Measurements from ENCODE around the gene SLC12A8. TPM values are rescaled to one million over a fixed set of nuclear protein-coding genes. Genes with fewer than 3 reads are reported as not detected.

SLC12A8 gene
- total RNA-seq, 2 experiments from 2014 or later, result 1.1 to 1.6 TPM

DNA sequence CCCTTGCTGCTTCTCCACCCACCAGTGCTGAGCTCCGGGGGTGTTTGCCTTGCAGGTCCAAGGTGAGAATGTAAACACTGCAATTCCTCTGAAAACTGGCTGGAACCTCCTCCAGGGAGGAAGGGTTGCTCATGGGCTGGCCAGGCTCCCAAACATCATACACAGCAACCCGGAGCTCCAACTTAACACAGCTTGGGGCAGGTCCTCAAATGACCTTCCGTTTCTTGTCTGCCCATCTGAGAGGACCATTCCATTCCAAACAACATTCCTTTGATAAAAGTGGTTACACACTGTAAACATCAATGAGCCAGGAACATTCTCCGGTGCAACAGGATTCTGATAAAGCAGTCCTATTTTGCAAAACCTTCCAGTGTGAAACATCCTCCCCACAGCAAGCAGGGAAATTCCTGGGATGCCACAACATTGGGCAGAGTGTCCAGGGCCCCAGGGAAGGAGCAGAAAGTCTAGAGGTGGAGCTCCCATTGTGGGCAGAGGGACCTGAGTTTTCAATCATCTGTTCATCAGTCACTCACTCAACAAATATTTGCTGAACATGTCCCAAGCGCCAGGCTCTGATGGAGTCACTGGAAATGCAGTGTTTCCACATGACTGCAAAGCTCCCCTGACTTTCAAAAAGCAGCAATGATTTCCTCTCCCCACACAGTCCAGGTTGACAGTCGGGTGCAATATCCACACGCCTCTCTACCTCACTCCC is 149.5 kb downstream of the SLC12A8 start:
- H3K36me3 Mint-ChIP-seq (ENCODE audit: low read depth), result no peaks in the 10 kb centered on the region
- H3K9me3 Mint-ChIP-seq, result no peaks in the 10 kb centered on the region
- peaks cover 16% of the 10 kb centered on the region for H3K27me3 Mint-ChIP-seq
- no peaks in the 10 kb centered on the region for H3K4me1 Mint-ChIP-seq (ENCODE audit: low read depth)
- intact Hi-C loops (cut with micrococcal nuclease), result no loop called here
- no peak overlapping the region for H3K27ac Mint-ChIP-seq
- ATAC-seq (no peak), DNase-seq (no peak)
- CTCF ChIA-PET, result no interaction called here
- H3K4me3 Mint-ChIP-seq, result no peak overlapping the region
- POLR2A ChIA-PET, result interaction anchor here (1.3 kb wide), 1 partner anchor 12 kb away, joined by 3 read pairs; no protein-coding TSS in a partner anchor
- TF ChIP-seq, protein P1, sequence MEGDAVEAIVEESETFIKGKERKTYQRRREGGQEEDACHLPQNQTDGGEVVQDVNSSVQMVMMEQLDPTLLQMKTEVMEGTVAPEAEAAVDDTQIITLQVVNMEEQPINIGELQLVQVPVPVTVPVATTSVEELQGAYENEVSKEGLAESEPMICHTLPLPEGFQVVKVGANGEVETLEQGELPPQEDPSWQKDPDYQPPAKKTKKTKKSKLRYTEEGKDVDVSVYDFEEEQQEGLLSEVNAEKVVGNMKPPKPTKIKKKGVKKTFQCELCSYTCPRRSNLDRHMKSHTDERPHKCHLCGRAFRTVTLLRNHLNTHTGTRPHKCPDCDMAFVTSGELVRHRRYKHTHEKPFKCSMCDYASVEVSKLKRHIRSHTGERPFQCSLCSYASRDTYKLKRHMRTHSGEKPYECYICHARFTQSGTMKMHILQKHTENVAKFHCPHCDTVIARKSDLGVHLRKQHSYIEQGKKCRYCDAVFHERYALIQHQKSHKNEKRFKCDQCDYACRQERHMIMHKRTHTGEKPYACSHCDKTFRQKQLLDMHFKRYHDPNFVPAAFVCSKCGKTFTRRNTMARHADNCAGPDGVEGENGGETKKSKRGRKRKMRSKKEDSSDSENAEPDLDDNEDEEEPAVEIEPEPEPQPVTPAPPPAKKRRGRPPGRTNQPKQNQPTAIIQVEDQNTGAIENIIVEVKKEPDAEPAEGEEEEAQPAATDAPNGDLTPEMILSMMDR (IDR thresholded peaks at IDR 0.05), result no peak

DNA sequence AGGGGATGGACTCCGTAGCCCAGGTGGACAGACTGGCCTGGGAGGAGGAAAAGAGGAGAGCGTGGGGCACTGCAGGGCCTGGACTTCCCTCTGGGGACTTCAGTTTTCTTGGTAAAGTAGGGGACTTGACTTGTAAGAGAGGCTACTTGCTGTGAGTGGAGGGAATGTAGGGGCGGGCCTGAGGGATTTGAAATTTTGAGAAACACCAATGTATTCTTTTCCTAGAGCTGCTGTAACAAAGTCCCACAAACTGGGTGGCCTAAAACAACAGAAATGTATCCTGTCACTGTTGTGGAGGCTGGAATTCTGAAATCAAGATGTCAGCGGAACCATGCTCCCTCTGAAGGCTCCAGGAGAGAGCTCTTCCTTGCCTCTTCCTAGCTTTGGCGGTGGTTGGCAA is 150.9 kb downstream of the SLC12A8 start:
- H3K36me3 Mint-ChIP-seq (ENCODE audit: low read depth), result no peaks in the 10 kb centered on the region
- H3K27ac Mint-ChIP-seq, result no peak overlapping the region

DNA sequence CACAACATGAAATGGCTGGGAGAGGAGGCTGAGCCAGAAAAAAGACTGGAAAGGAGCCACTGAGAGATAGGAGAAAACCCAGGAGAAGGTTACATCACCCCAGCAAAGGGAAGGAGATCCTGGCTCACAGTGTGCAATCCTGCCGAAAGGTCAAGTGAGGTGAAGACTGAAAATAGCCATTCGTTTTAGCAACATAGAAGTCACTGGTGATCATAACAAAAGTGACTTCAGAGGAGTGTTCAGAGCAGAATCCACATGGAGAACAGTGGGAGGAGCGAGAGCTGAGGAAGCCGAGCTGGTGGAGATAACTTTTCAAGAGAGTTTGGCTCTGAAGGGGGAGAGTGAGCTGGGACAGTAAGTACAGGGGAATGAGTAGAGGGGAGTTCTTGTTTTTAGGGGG is 151.4 kb downstream of the SLC12A8 start:
- no peak for ATAC-seq
- intact Hi-C loops (cut with micrococcal nuclease), result no loop called here
- Mint-ChIP-seq H3K36me3 (ENCODE audit: low read depth) (no peaks in the 10 kb centered on the region), H3K27ac (no peak overlapping the region), H3K9me3 (no peaks in the 10 kb centered on the region), H3K4me1 (ENCODE audit: low read depth) (peaks cover 4% of the 10 kb centered on the region), H3K27me3 (peaks cover 16% of the 10 kb centered on the region), H3K4me3 (no peak overlapping the region)
- DNase-seq, result no peak
- ChIA-PET CTCF (no interaction called here), POLR2A (no interaction called here)
- TF ChIP-seq, protein P1 (IDR thresholded peaks at IDR 0.05), result no peak

More for the DNA sequence above, 150.9 kb downstream of the SLC12A8 start:
- TF ChIP-seq, protein P1 (IDR thresholded peaks at IDR 0.05), result no peak
- ChIA-PET POLR2A (interaction anchor here (1.3 kb wide), 1 partner anchor 13 kb away, joined by 3 read pairs; no protein-coding TSS in a partner anchor), CTCF (no interaction called here)
- DNase-seq (no peak), ATAC-seq (no peak)
- Mint-ChIP-seq H3K4me1 (ENCODE audit: low read depth) (peaks cover under 1% of the 10 kb centered on the region), H3K27me3 (peaks cover 16% of the 10 kb centered on the region), H3K4me3 (no peak overlapping the region), H3K9me3 (no peaks in the 10 kb centered on the region)
- intact Hi-C loops (cut with micrococcal nuclease), result no loop called here

DNA sequence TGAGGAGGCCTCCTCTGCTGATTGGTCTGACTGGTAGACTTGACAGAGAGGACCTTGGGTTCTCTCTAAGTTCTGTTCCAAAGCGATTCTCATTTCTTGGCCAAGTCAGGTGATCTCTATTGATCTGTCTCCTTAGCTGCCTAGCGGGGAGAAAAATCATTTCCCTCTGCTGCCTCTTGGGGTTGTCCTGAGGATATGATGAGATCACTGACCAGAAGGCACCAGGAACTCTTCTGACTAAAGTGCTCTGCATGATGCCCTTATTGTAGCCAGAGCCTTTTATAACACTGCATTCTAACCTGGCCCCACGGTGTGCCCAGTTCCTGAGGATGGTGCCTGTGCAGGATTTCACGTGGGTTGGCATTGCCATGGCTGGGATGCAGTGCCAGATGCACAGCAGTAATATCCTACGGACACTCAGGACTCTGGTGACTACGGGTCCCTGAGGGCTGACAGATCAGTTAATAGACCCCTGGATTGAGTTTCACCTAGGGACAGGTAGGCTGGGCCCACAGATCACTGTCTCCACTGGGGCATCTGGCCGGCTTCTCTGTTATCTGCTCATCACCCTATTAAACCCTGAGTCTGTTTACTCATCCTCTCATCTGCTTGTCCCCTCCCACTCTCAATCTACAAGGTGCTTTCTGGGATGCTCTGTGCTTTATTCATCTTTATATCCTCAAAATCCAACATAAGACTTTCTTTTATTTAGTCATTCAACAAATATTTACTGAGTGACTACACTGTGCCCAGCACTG is 152.9 kb downstream of the SLC12A8 start:
- ATAC-seq (no peak), DNase-seq (no peak)
- no peaks in the 10 kb centered on the region for H3K9me3 Mint-ChIP-seq
- H3K4me1 Mint-ChIP-seq (ENCODE audit: low read depth), result peaks cover 4% of the 10 kb centered on the region
- H3K36me3 Mint-ChIP-seq (ENCODE audit: low read depth), result no peaks in the 10 kb centered on the region
- TF ChIP-seq, protein P1 (IDR thresholded peaks at IDR 0.05), result no peak
- ChIA-PET CTCF (no interaction called here), POLR2A (no interaction called here)
- peaks cover 16% of the 10 kb centered on the region for H3K27me3 Mint-ChIP-seq
- no peak overlapping the region for H3K27ac Mint-ChIP-seq
- intact Hi-C loops (cut with micrococcal nuclease), result loop anchor here (10.0 kb wide), 1 partner anchor 295 kb away; no protein-coding TSS in a partner anchor
- no peak overlapping the region for H3K4me3 Mint-ChIP-seq

DNA sequence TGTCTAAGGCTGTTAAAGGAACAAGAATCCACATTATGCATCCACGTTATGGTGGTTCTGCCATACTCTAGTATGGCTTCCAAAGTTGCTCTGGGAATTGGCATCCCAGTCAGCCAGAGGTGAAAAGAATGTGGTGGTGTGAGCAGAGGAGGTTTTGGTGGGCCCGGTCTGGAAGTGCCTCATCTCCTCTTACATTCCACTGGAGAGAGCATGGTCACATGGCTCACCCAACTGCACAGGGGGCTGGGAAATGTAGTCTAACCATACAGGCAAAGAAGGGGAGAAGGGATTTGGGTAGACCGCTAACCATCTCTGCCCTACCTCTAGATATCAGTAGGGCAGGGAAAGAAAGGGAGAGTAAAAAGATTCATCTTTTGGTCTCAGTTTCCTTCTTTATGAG is 153.6 kb downstream of the SLC12A8 start:
- DNase-seq, result no peak
- ChIA-PET POLR2A (no interaction called here), CTCF (no interaction called here)
- H3K27ac Mint-ChIP-seq, result no peak overlapping the region
- no peaks in the 10 kb centered on the region for H3K36me3 Mint-ChIP-seq (ENCODE audit: low read depth)
- TF ChIP-seq, protein P1 (IDR thresholded peaks at IDR 0.05), result no peak
- intact Hi-C loops (cut with micrococcal nuclease), result loop anchor here (10.0 kb wide), 1 partner anchor 296 kb away; no protein-coding TSS in a partner anchor
- H3K4me1 Mint-ChIP-seq (ENCODE audit: low read depth), result peaks cover 9% of the 10 kb centered on the region
- H3K4me3 Mint-ChIP-seq, result no peak overlapping the region
- no peaks in the 10 kb centered on the region for H3K9me3 Mint-ChIP-seq
- H3K27me3 Mint-ChIP-seq, result peaks cover 16% of the 10 kb centered on the region
- ATAC-seq, result no peak
